ENCODE measurements around the gene RBCK1.
"Not testable (repeated sequence)": the region's sequence is repeated elsewhere in the genome, so short reads cannot be mapped to it uniquely, and the experiment has no call there.

Gene RBCK1

GRCh38 chr20:370977-371754 is 36.9 kb upstream of the RBCK1 start:
- TF ChIP-seq ZNF274 (IDR thresholded peaks at IDR 0.05; ENCODE audit: low read depth, low read length) = no peak
- no peak overlapping the region for H3K4me3 ChIP-seq (ENCODE audit: low read length)

- H3K4me3 ChIP-seq (ENCODE audit: low read length) = no peak overlapping the region
- no peak for TF ChIP-seq ZNF274 (IDR thresholded peaks at IDR 0.05; ENCODE audit: low read depth, low read length)
Measured at GRCh38 chr20:371755-372542, 36.1 kb upstream of the RBCK1 start.

GRCh38 chr20:372543-373082 is 35.5 kb upstream of the RBCK1 start:
- H3K4me3 ChIP-seq (ENCODE audit: low read length) = not testable (repeated sequence)

- no peak for TF ChIP-seq ZNF274 (IDR thresholded peaks at IDR 0.05; ENCODE audit: low read depth, low read length)
- H3K4me3 ChIP-seq (ENCODE audit: low read length) = no peak overlapping the region
Measured at GRCh38 chr20:373171-373890, 34.8 kb upstream of the RBCK1 start.

- TF ChIP-seq ZNF274 (IDR thresholded peaks at IDR 0.05; ENCODE audit: low read depth, low read length) = no peak
- no peak overlapping the region for H3K4me3 ChIP-seq (ENCODE audit: low read length)
Measured at GRCh38 chr20:375265-375889, 32.7 kb upstream of the RBCK1 start.

GRCh38 chr20:376089-376488 is 32.0 kb upstream of the RBCK1 start:
- no peak overlapping the region for H3K4me3 ChIP-seq (ENCODE audit: low read length)
- no peak for TF ChIP-seq ZNF274 (IDR thresholded peaks at IDR 0.05; ENCODE audit: low read depth, low read length)

GRCh38 chr20:376750-377149 is 31.3 kb upstream of the RBCK1 start:
- H3K4me3 ChIP-seq (ENCODE audit: low read length) = no peak overlapping the region
- TF ChIP-seq ZNF274 (IDR thresholded peaks at IDR 0.05; ENCODE audit: low read depth, low read length) = no peak

GRCh38 chr20:377578-377977 is 30.5 kb upstream of the RBCK1 start:
- H3K4me3 ChIP-seq (ENCODE audit: low read length) = not testable (repeated sequence)

GRCh38 chr20:378961-379336 is 29.1 kb upstream of the RBCK1 start:
- H3K4me3 ChIP-seq (ENCODE audit: low read length) = no peak overlapping the region
- no peak for TF ChIP-seq ZNF274 (IDR thresholded peaks at IDR 0.05; ENCODE audit: low read depth, low read length)

GRCh38 chr20:380763-381580 is 27.1 kb upstream of the RBCK1 start:
- no peak for TF ChIP-seq ZNF274 (IDR thresholded peaks at IDR 0.05; ENCODE audit: low read depth, low read length)
- H3K4me3 ChIP-seq (ENCODE audit: low read length) = peak overlapping the region; percentile 96

- H3K4me3 ChIP-seq (ENCODE audit: low read length) = peak overlapping the region; percentile 96
- TF ChIP-seq ZNF274 (IDR thresholded peaks at IDR 0.05; ENCODE audit: low read depth, low read length) = no peak
Measured at GRCh38 chr20:381581-382290, 26.4 kb upstream of the RBCK1 start.

GRCh38 chr20:382291-383115 is 25.6 kb upstream of the RBCK1 start:
- no peak for TF ChIP-seq ZNF274 (IDR thresholded peaks at IDR 0.05; ENCODE audit: low read depth, low read length)
- H3K4me3 ChIP-seq (ENCODE audit: low read length) = peak overlapping the region; percentile 1; the same call in 1 of the 2 replicates
